GM18526 (cell line): Measurements from ENCODE around the gene STAT5A.
A peak's percentile ranks its signal among the peaks of the same experiment; 100 is the strongest.

Experiments
- POLR2A ChIP-seq: IDR thresholded peaks from 3 replicates; pipeline ENCODE4 v1.6.1; 2011; ENCODE audit not compliant: insufficient read length; ENCODE audit errors: extremely low read depth

The STAT5A gene

GRCh38 chr17:42277342-42277712 lies 11.0 kb upstream of the STAT5A start:
- TF ChIP-seq POLR2A: no peak

- TF ChIP-seq POLR2A: no peak
Measured at GRCh38 chr17:42279776-42280630, 8.3 kb upstream of the STAT5A start.

GRCh38 chr17:42281571-42282096 lies 6.7 kb upstream of the STAT5A start:
- TF ChIP-seq POLR2A: no peak

GRCh38 chr17:42282478-42283080 lies 5.7 kb upstream of the STAT5A start:
- TF ChIP-seq POLR2A: no peak

DNA sequence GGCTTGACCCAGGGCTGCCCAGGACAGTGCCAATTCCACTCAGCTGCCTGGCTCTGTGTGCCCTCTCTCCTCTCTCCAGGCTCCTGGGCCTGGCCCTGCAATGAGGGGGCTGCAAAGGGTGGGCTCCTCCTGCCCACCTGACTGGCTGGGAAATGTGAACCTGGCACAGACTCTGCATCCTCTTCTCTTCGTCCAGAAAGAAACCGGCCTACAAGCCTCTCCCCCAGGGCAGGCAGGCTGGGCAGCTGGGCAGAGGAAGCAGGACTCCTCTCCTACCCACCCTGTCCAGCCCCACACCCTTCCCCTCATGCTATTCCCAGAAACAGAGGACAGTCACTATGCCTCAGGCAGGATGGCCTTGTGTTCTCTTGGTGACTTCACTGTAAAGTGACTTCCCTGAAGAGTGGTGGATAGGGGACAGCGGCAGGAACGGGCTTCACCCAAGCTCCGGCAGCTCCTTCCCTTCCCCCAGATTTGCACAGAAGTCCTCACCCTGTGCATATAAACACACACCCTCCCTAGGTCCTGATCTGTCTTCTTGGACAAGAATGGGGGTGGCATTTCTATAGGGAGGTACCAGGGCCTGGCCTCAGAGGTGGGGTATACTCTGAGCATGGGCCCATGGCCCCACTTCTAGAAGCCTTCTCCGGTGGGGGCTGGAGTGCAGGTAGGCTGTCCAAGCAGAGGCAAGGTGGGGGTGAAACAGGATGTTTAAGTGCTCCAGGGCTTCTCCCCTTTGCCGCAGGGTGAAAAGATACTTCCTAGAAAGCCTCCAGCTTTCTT lies 4.9 kb upstream of the STAT5A start:
- no peak for TF ChIP-seq POLR2A

- TF ChIP-seq POLR2A: no peak
Measured at GRCh38 chr17:42284024-42284369, 4.3 kb upstream of the STAT5A start.

DNA sequence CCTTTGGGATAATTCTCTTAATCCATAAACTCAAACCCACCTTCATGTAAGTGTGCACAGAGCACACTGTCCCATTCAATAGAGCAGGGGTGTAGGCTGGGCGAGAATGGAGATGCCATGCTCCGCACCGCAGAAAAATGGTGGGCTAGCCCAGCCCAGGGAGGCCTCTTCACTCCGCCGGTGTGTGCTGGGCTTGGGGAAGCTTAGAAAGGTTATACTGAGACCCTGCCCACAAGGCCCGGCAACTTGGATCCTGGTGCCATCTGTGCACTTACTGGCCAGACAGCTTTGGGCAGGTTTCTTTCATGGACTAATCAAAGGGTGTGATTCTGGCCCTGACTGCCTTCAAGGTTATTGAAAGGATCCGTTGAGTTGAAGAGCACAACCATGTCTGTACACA lies 3.7 kb upstream of the STAT5A start:
- TF ChIP-seq POLR2A: no peak

- TF ChIP-seq POLR2A: no peak
Measured at GRCh38 chr17:42285346-42286050, 2.8 kb upstream of the STAT5A start.

DNA sequence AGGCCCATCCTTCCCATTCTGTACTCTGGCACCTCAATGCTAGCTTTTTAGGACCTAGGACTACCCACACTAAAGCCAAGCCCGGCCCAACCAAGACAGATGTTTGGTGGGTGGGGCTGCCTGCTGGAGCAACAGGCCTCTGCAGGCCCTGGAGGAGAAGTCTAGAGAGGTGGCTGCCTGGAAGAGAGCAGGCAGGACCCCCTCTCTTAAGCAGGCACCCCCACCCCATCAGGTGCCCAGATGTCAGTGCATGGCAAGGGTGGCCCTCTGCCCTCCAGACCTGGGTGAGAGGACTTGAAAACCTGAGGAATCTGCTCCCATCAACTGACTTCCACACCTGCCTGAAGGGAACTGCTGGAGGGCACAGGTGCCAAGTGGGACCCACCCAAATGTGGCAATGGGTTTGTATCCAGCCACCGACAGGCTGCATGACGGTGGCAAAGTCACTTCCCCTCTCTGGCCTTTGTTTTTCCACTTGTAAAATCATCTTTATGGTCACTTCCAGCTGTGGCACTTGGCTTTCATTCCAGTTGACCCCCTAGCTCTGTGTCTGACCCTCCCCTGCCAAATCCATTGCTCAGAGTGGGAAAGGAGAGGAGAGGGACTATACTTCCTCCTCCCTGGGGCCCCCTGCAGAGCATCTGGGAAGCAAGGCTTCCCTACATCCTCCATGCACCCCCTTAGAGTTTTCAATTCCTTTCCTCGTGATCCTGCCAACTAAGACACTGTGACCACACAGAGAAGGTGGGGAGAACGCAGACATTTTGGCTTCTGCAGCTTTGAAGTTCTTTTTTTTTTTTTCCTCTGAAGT lies 1.7 kb upstream of the STAT5A start:
- no peak for TF ChIP-seq POLR2A

DNA sequence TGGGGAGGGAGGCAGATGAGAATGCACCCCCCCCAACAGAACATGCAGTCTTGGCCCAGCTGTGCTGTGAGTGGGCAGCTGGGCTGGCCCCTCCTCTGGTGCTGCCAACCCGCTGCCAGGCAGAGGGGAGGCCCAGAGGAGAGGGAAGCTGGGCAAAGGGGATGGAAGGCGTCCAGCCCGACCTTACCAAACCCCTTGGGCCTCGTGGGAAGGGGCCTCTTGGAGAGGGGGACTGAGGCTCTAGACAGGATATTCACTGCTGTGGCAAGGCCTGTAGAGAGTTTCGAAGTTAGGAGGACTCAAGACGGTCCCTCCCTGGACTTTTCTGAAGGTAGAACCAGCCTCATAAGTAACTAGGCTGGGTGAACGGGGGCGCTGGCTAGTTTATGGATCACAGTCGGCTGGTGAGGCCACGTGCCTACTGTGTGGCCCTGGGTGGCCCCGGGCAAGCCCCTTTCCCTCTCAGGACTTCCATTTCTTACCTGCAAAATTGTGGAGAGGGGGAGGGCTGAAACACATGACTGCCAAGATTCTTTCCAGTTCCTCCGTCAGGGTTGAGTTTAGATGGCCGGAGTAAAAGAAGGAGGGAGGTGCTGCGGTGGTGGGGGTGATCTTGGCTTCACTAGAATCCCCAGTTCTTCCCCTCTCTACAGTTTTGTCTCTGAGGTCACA lies 857 bp upstream of the STAT5A start:
- peak; percentile 62 for TF ChIP-seq POLR2A

DNA sequence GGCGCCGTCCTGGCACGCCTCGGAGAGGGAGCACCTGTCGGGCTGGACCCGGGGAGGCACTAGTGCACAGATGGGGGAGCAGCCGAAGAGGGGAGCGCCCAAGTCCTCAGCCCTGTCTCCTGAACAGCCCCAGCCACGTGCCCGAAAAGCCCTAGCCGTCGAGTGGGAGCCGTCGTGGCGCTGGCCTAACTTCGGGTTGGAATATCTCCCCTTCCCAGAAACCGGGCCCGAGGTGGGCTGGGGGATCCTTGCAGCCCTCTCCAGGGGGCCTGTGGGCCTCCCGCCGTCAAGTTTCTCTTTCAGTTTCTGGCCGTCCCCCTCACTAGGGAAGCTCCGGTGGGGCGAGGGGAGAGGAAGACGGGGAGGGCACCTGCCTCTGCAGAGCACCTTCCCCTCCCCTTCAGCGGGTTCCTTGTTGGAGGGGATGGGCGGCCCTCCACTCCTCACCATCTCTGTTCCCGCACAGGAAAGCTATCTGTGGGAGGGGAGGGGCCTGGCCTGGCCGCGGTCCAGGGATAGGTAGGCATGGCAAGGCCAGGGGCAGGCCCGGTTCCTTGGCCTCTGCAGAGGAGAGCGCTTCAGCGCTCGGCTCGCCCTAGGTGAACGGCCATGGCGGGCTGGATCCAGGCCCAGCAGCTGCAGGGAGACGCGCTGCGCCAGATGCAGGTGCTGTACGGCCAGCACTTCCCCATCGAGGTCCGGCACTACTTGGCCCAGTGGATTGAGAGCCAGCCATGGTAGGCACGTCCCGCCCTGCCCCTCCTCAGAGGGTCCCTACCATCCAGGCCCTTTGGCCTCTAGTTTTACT lies 709 bp downstream of the STAT5A start:
- peak; percentile 34 for TF ChIP-seq POLR2A

- no peak for TF ChIP-seq POLR2A
Measured at GRCh38 chr17:42289611-42290181, 1.4 kb downstream of the STAT5A start.

GRCh38 chr17:42290577-42290976 lies 2.3 kb downstream of the STAT5A start:
- no peak for TF ChIP-seq POLR2A

- no peak for TF ChIP-seq POLR2A
Measured at GRCh38 chr17:42291129-42291528, 2.8 kb downstream of the STAT5A start.
